DND-41 (cell line): Measurements from ENCODE around the gene EPS8L2.

Experiments
- EZH2 ChIP-seq: IDR thresholded peaks from 3 replicates; pipeline ENCODE4 v1.6.1; 2012; ENCODE audit warnings: borderline replicate concordance, low read depth, mild to moderate bottlenecking, moderate library complexity, low read length, inconsistent platforms; ENCODE audit not compliant: severe bottlenecking
- TF ChIP-seq, protein P1 (sequence below): IDR thresholded peaks from 2 replicates; pipeline ENCODE4 v1.5.1; 2012; ENCODE audit warnings: borderline replicate concordance, low read length, moderate library complexity, mild to moderate bottlenecking; ENCODE audit not compliant: poor library complexity, severe bottlenecking; ENCODE audit errors: extremely low read depth

DNA sequence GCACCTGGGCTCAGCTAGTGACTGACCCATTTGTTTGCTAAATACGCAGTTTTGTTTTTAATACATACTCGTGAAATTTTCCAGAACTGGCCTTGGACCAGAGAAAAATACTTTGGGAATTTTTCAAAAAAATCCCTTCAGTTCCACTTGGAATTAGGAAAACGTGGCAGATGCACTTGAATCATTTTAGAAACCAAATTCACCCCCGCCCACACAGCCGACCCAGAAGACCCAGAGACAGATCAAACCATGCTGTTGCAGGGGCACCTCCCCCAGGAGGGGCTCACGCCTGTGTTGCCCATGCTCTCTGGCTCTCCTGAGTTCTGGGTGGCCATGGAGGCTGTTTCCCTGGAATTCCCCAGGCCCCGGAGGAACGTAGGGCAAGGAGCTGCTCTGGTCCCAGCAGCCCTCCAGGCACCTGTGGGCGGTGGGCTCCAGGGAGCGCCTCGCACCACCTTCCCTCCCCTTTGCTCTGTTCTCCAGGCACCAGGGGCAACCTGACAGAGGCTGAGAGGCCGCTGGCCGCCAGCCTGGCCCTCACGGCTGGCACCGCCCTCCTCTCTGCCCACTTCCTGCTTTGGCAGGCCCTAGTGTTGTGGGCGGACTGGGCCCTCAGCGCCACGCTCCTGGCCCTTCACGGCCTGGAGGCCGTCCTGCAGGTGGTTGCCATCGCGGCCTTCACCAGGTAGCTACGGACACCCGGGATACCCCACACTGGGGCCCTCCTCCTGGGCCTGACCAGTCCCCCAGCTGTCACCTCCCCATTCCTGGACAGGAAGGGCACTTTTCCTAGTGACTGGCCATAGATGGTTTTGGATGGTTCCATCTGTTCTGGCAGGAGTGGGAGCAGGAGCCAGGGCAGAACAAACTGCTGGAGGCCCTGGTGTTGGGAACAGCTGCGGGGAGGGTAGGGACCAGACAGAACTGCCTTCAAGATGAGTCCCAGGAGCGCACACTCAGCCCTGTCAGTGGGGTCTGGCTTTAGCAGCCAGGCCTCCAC, 3.3 kb upstream of the EPS8L2 start:
- no peak for TF ChIP-seq EZH2
- TF ChIP-seq, protein P1, sequence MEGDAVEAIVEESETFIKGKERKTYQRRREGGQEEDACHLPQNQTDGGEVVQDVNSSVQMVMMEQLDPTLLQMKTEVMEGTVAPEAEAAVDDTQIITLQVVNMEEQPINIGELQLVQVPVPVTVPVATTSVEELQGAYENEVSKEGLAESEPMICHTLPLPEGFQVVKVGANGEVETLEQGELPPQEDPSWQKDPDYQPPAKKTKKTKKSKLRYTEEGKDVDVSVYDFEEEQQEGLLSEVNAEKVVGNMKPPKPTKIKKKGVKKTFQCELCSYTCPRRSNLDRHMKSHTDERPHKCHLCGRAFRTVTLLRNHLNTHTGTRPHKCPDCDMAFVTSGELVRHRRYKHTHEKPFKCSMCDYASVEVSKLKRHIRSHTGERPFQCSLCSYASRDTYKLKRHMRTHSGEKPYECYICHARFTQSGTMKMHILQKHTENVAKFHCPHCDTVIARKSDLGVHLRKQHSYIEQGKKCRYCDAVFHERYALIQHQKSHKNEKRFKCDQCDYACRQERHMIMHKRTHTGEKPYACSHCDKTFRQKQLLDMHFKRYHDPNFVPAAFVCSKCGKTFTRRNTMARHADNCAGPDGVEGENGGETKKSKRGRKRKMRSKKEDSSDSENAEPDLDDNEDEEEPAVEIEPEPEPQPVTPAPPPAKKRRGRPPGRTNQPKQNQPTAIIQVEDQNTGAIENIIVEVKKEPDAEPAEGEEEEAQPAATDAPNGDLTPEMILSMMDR: no peak
